ENCODE results near the gene MGAT4A. TPM values are rescaled to one million over a fixed set of nuclear protein-coding genes. Genes with fewer than 3 reads are reported as not detected.
A peak's percentile ranks its signal among the peaks of the same experiment; 100 is the strongest.

The MGAT4A gene
- total RNA-seq: 10 to 100 TPM; 20.4 to 59.6 (median 39.8) TPM

DNA sequence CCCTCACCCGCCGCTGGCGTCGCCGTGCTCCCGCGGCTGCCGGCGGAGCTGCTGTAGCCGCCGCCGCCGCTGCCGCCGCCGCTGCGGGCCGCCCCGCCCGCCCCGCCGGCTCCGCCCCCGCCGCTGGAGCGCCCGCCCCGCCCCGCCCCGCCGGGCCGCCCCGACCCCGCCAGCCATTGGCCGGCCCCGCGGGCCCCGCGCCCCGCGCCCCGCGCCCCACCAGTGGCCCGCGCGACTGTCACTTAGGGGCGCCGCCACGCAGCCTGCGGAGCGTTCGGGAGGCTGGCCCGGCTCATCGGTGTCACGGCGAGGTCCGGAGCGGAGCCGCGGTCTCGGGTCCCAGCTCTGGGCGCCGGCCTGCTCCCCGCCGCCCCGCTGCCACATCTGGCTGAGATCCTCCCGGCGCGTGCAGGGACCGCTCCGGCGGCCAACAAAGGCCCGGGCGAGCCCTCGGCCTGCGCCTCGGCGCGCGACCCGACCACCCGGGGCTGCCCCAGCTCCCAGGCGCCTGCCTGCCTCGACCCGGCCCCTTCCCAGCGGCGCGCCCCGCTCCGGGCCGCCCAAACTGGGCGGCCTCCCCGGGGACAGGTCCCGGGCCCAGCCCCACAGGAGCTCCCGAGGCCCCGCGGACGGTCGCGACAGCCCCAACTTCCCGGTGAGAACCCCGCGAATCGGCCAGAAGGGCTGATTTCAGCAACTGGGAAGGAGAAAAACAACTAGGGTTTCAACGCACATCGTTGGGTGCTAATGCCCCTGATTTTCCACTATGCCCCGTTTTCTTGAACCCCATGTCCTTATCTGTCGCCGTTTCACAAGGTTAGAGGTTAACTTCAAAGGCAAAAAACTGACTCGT, at the start of gene MGAT4A:
Gene MGAT4A (minus strand): TSS at position 92 of the 853 bp plus-strand sequence. CDS start 4,800 bp downstream, outside the sequence.
- TF ChIP-seq POLR2A (IDR thresholded peaks at IDR 0.05) (peak in 1 of 2 donors; percentile 86), CTCF (IDR thresholded peaks at IDR 0.05) (no peak)
- peak within 1 kb of the TSS; percentile 68 to 83 (median 77) for H3K27ac ChIP-seq
- H3K4me3 ChIP-seq (replicated peaks in 1 of 3): peak within 1 kb of the TSS; percentile 27 to 91 (median 83)
- H3K9me3 ChIP-seq: no peaks in the 10 kb centered on the region
- H3K36me3 ChIP-seq: no peaks in the 10 kb centered on the region
- intact Hi-C loops (cut with DNase I): loop anchor here (10.0 kb wide), 1 partner anchor 74 kb away; no protein-coding TSS in a partner anchor
- peak; percentile 81 to 82 for DNase-seq
- H3K4me1 ChIP-seq: peaks cover 15 to 27% of the 10 kb centered on the region in 2 donors
- no peaks in the 10 kb centered on the region for H3K27me3 ChIP-seq
- WGBS, 2 donors: 2% methylated on average over 9 to 37 of the region's 110 CpGs

DNA sequence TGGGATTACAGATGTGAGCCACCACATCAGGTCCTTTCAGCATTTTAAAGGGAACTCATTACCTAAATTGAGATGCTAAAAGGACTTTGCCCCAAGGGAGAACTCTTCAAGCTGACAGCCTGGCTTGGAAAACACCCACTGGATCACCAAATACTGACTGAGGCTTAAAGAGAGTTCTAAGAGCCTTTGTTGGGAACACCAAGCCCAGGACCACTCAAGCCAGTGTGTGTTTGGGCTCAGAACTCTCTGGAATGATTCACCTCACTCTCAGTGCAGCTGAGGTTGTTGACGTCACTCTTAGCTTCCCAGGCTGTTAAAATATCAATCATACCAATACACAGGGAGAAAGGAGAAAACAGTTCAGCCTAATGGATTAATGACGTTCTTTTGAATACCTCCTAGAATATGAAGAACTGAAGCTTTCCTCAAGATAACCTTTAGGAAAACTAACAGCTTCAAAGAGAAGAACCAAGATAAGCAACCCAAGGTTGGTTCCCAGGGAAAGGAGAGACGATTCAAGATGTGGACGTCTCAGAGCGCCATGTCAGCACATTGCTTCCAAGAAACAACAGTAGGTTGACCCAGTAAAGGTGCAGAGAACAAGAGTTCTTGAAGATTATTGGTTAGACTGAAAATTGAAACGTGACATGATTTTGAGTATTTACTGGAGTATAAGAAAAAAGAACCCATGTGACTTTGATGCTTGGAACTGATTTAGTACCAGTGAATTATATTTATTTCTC, 48.0 kb upstream of the MGAT4A start:
- H3K27ac ChIP-seq: no peak overlapping the region
- WGBS, 2 donors: 91% methylated on average over 6 of the region's 6 CpGs
- TF ChIP-seq CTCF (IDR thresholded peaks at IDR 0.05) (no peak), POLR2A (IDR thresholded peaks at IDR 0.05) (no peak)
- H3K36me3 ChIP-seq: no peaks in the 10 kb centered on the region
- intact Hi-C loops (cut with DNase I): no loop called here
- H3K4me3 ChIP-seq (replicated peaks in 1 of 3): no peak overlapping the region
- H3K4me1 ChIP-seq: no peaks in the 10 kb centered on the region
- DNase-seq: no peak
- H3K27me3 ChIP-seq: no peaks in the 10 kb centered on the region
- no peaks in the 10 kb centered on the region for H3K9me3 ChIP-seq

GRCh38 chr2:98778151-98778550, 47.2 kb upstream of the MGAT4A start:
- DNase-seq: no peak
- no peaks in the 10 kb centered on the region for H3K27me3 ChIP-seq
- no peaks in the 10 kb centered on the region for H3K36me3 ChIP-seq
- H3K4me3 ChIP-seq (replicated peaks in 1 of 3): no peak overlapping the region
- TF ChIP-seq CTCF (IDR thresholded peaks at IDR 0.05) (no peak), POLR2A (IDR thresholded peaks at IDR 0.05) (no peak)
- 89 to 91% methylated on average over 4 of the region's 4 CpGs for WGBS, 2 donors
- no peak overlapping the region for H3K27ac ChIP-seq
- H3K4me1 ChIP-seq: no peaks in the 10 kb centered on the region
- intact Hi-C loops (cut with DNase I): no loop called here
- no peaks in the 10 kb centered on the region for H3K9me3 ChIP-seq

GRCh38 chr2:98777710-98778109, 46.8 kb upstream of the MGAT4A start:
- no peak overlapping the region for H3K4me3 ChIP-seq (replicated peaks in 1 of 3)
- H3K4me1 ChIP-seq: no peaks in the 10 kb centered on the region
- DNase-seq: no peak
- intact Hi-C loops (cut with DNase I): no loop called here
- WGBS, 2 donors: 98 to 100% methylated on average over 1 of the region's 1 CpG
- no peaks in the 10 kb centered on the region for H3K36me3 ChIP-seq
- no peaks in the 10 kb centered on the region for H3K9me3 ChIP-seq
- no peak for TF ChIP-seq CTCF (IDR thresholded peaks at IDR 0.05)
- no peak overlapping the region for H3K27ac ChIP-seq
- H3K27me3 ChIP-seq: no peaks in the 10 kb centered on the region

- Histone ChIP-seq H3K4me3 (replicated peaks in 1 of 3) (no peak overlapping the region), H3K9me3 (no peaks in the 10 kb centered on the region), H3K36me3 (no peaks in the 10 kb centered on the region), H3K27ac (no peak overlapping the region), H3K27me3 (no peaks in the 10 kb centered on the region), H3K4me1 (no peaks in the 10 kb centered on the region)
- TF ChIP-seq CTCF (IDR thresholded peaks at IDR 0.05) (no peak), POLR2A (IDR thresholded peaks at IDR 0.05) (no peak)
- DNase-seq: no peak
- 96 to 98% methylated on average over 6 of the region's 6 CpGs for WGBS, 2 donors
- intact Hi-C loops (cut with DNase I): no loop called here
Observed at GRCh38 chr2:98777076-98777475, 46.1 kb upstream of the MGAT4A start.
